ENCODE data around the gene ARHGAP24.

GRCh38 chr4:85496933-85497332, 22.0 kb downstream of the ARHGAP24 start:
- TF ChIP-seq CTCF (IDR thresholded peaks at IDR 0.05) (no peak), POLR2A (IDR thresholded peaks at IDR 0.05) (no peak)
